Ishikawa (cell line): Measurements from ENCODE around the gene PPP1R26.

Experiments
- CEBPB ChIP-seq: IDR thresholded peaks from 2 replicates; pipeline ENCODE4 v1.6.1; 2012
- CREB1 ChIP-seq: IDR thresholded peaks from 2 replicates; pipeline ENCODE4 v1.6.1; 2012; ENCODE audit warnings: low read depth
- EGR1 ChIP-seq: IDR thresholded peaks from 2 replicates; pipeline ENCODE4 v1.6.1; 2012
- EP300 ChIP-seq: IDR thresholded peaks from 2 replicates; pipeline ENCODE4 v1.6.1; 2012; ENCODE audit warnings: borderline replicate concordance
- FOXM1 ChIP-seq: IDR thresholded peaks from 2 replicates; pipeline ENCODE4 v1.6.1; 2012; ENCODE audit warnings: low read depth, borderline replicate concordance
- NFIC ChIP-seq: IDR thresholded peaks from 2 replicates; pipeline ENCODE4 v1.6.1; 2012
- RAD21 ChIP-seq: IDR thresholded peaks from 2 replicates; pipeline ENCODE4 v1.6.1; 2012; ENCODE audit warnings: low read depth
- TAF1 ChIP-seq: IDR thresholded peaks from 2 replicates; pipeline ENCODE4 v1.6.1; 2012; ENCODE audit warnings: low read depth, mild to moderate bottlenecking
- TCF12 ChIP-seq: IDR thresholded peaks from 2 replicates; pipeline ENCODE4 v1.6.1; 2012; ENCODE audit warnings: low read depth
- TEAD4 ChIP-seq: IDR thresholded peaks from 2 replicates; pipeline ENCODE4 v1.6.1; 2012
- YY1 ChIP-seq: IDR thresholded peaks from 2 replicates; pipeline ENCODE4 v1.6.1; 2012; ENCODE audit warnings: low read depth
- ZBTB7A ChIP-seq: IDR thresholded peaks from 2 replicates; pipeline ENCODE4 v1.6.1; 2012; ENCODE audit warnings: low read depth
- TF ChIP-seq, protein P1 (sequence below): IDR thresholded peaks from 2 replicates; pipeline ENCODE4 v1.6.1; 2012
- TF ChIP-seq, protein P2 (sequence below): IDR thresholded peaks from 2 replicates; pipeline ENCODE4 v1.6.1; 2012
- TF ChIP-seq, protein P3 (sequence below): IDR thresholded peaks from 2 replicates; pipeline ENCODE4 v1.6.1; 2012; ENCODE audit warnings: low read depth, mild to moderate bottlenecking

PPP1R26 gene

DNA sequence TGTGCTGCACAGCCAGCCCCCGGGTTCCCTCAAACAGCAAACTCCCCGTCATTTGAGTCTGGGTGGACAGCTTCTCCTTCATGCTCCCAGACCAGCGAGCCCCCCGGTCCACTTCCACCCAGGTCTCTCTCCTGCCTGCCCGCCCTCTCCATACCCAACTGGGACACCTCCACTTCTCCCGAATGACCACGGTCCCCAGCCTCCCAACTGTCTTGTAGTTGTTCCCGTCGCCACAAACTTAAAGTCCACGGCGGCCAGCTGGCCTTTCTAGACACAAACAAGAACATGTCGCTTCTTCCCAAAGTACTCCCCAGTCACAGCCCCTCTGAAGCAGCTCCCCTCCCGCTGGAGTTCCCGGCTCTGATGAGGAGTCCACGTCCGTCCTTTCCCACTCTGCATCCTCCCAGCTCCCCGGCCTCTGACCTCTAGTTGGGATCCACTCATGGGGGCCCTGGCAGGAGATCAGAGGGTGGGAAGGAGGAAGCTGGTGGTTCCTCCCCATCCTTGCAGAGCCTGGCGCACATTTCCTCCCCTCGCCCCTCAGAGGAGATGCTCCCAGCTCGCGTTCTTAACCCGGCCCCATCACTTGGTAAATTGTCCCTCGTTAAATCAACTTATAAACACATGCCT is 24.1 kb upstream of the PPP1R26 start:
- TF ChIP-seq, protein P1, sequence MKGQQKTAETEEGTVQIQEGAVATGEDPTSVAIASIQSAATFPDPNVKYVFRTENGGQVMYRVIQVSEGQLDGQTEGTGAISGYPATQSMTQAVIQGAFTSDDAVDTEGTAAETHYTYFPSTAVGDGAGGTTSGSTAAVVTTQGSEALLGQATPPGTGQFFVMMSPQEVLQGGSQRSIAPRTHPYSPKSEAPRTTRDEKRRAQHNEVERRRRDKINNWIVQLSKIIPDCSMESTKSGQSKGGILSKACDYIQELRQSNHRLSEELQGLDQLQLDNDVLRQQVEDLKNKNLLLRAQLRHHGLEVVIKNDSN = no peak
- no peak for TF ChIP-seq CEBPB
- TF ChIP-seq TAF1 = no peak
- no peak for TF ChIP-seq EGR1
- TF ChIP-seq CREB1 = no peak

DNA sequence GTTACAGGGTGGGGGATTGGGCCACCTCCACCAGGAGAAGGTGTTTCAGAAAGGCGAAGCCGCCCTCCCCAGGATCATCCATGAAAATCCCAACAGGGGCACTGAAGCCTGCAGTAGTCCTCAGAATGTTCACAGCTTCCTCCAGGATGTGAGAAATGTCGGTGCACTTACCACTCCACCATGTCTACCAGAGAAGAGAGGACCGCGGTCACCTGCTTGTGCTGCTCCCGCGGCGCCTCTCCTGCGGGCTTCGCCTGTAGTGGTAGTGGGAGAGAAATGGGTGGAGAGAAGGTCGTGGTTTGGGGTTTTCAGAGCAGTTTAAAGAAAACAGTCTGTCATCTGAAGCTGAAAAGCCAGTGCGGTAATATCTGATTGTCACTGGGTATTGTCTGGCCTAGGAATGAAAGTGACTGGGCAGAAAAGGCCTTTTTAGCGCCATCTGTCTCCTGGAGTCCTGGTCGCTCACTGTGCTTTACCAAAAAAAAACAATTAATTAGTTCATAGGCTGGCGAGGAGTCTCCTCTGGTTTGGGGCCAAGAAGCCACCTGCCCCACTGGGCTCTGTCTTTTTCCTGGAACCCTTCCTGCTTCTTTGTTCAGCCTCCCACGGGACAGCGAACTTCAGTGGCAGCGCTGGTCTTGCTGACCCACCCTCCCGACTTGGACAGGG is 23.0 kb upstream of the PPP1R26 start:
- TF ChIP-seq EGR1 (no peak), TAF1 (no peak), RAD21 (no peak), TEAD4 (no peak), NFIC (no peak)
- TF ChIP-seq, protein P1 = no peak

GRCh38 chr9:135461936-135462335 is 17.6 kb upstream of the PPP1R26 start:
- no peak for TF ChIP-seq EGR1
- no peak for TF ChIP-seq ZBTB7A
- TF ChIP-seq TAF1 = no peak
- TF ChIP-seq FOXM1 = no peak
- no peak for TF ChIP-seq CREB1
- TF ChIP-seq CEBPB = no peak
- TF ChIP-seq TEAD4 = no peak

- TF ChIP-seq, protein P1 = peak; percentile 50; the same call in 1 of the 2 replicates
- TF ChIP-seq CEBPB = no peak
These were observed 16.4 kb upstream of the PPP1R26 start for GRCh38 chr9:135463140-135463539.

- TF ChIP-seq EP300 = no peak
These were observed 15.4 kb upstream of the PPP1R26 start for GRCh38 chr9:135464181-135464580.

- TF ChIP-seq YY1 (no peak), NFIC (no peak), RAD21 (no peak), EP300 (no peak), TCF12 (no peak), EGR1 (no peak), ZBTB7A (no peak), CREB1 (no peak), FOXM1 (no peak), CEBPB (no peak), TEAD4 (no peak), TAF1 (no peak)
- TF ChIP-seq, protein P2, sequence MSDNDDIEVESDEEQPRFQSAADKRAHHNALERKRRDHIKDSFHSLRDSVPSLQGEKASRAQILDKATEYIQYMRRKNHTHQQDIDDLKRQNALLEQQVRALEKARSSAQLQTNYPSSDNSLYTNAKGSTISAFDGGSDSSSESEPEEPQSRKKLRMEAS = no peak
- TF ChIP-seq, protein P3, sequence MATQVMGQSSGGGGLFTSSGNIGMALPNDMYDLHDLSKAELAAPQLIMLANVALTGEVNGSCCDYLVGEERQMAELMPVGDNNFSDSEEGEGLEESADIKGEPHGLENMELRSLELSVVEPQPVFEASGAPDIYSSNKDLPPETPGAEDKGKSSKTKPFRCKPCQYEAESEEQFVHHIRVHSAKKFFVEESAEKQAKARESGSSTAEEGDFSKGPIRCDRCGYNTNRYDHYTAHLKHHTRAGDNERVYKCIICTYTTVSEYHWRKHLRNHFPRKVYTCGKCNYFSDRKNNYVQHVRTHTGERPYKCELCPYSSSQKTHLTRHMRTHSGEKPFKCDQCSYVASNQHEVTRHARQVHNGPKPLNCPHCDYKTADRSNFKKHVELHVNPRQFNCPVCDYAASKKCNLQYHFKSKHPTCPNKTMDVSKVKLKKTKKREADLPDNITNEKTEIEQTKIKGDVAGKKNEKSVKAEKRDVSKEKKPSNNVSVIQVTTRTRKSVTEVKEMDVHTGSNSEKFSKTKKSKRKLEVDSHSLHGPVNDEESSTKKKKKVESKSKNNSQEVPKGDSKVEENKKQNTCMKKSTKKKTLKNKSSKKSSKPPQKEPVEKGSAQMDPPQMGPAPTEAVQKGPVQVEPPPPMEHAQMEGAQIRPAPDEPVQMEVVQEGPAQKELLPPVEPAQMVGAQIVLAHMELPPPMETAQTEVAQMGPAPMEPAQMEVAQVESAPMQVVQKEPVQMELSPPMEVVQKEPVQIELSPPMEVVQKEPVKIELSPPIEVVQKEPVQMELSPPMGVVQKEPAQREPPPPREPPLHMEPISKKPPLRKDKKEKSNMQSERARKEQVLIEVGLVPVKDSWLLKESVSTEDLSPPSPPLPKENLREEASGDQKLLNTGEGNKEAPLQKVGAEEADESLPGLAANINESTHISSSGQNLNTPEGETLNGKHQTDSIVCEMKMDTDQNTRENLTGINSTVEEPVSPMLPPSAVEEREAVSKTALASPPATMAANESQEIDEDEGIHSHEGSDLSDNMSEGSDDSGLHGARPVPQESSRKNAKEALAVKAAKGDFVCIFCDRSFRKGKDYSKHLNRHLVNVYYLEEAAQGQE = no peak
- TF ChIP-seq, protein P1 = no peak
These were observed 10.6 kb upstream of the PPP1R26 start for GRCh38 chr9:135468854-135469521.

DNA sequence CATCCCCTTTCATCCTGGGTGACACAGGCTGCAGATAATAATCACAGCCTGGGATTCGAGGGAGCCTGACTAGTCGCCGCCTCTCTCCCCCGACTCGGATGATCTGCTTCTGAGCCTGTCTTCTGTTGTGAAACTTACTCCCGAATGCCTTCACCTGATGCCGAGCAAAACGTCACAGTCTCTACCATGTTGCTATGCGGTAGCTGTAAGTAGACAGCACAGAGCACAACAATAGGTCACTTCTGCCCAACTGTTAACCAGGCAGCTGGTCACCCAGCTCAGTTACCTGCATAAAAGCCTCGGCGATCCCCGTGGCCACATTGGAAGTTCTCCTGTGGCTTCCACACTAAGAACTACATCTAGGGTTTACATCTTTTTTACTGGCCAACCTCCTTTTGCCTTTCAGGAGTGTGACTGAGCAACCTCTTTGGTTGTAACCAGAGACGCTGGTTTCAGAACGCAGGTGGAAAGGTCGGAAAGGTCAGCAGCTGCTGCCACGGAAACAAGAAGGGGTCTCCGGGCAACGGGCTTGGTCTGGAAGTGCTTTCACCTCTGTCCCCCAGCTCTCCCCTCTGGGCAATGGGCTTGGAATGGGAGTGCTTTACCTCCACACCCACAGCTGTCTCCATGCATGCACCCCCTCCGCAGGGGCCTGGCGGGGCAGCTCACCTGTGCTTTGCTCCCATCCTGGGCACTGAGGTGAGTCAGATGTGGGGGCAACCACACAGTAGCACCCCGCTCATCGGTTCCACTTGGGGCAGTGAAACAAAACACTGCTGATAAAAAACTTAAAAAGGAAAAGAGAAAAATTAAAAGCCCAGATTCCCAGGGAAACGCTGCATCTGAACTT is 7.6 kb upstream of the PPP1R26 start:
- no peak for TF ChIP-seq CREB1
- TF ChIP-seq TCF12 = no peak
- no peak for TF ChIP-seq TAF1
- TF ChIP-seq, protein P3 = no peak
- TF ChIP-seq FOXM1 = no peak
- no peak for TF ChIP-seq ZBTB7A
- no peak for TF ChIP-seq EP300
- TF ChIP-seq RAD21 = no peak
- TF ChIP-seq YY1 = no peak
- no peak for TF ChIP-seq CEBPB
- TF ChIP-seq TEAD4 = no peak
- TF ChIP-seq, protein P2 = no peak
- TF ChIP-seq, protein P1 = no peak
- no peak for TF ChIP-seq NFIC
- no peak for TF ChIP-seq EGR1
